ENCODE data around the gene AQP2. TPM values are rescaled to one million over a fixed set of nuclear protein-coding genes. Genes with fewer than 3 reads are reported as not detected.

AQP2 gene
- total RNA-seq, 1 donor from 2014 or later: not detected

DNA sequence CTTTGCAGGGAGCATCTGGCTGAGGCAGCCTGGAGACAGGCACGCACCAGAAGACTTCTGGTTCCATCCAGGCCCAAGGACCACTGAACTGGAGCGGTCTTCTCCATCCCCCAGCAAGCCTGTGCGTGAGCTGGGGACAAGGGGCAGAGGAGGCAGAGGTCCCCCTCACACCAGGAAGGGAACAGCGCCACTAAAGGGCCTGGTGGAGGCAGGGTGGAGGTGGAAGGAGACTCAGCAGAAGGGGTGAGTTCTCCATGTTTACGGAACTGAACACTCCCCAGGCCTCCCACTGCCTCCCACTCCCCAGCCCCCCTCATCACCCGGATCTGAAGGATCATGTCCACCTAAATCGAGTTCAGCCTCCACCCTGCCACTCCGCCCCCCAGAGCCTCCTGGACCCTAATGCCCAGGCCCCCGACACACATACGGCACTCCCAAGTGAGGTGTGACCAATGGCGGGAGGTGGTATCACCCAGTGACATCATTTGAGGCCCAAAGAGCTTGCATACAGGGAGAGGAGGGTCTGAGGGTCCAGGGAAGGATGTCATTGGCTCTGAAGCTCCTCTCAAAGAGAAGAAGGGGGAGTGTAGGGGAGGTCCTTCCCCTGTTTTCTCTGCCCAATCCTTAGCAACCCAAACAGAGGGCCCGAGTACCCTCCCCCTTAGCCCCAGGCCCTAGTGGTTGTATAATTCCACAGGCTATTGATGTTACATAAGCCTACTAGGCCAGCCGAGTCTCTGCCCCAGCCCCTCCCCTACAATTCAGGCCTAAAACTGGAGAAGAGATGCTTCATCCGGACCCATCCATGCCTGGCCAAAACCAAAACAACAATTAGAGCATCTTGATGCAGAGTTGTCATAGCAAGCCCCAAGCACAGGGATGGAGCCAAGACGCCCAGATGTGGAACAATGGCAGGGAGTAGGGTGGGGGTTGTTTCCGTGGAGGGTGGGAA is 47.9 kb upstream of the AQP2 start:
- TF ChIP-seq EZH2phosphoT487 (IDR thresholded peaks at IDR 0.05): no peak
- no peak for TF ChIP-seq EZH2 (IDR thresholded peaks at IDR 0.05)
- TF ChIP-seq, protein P1, sequence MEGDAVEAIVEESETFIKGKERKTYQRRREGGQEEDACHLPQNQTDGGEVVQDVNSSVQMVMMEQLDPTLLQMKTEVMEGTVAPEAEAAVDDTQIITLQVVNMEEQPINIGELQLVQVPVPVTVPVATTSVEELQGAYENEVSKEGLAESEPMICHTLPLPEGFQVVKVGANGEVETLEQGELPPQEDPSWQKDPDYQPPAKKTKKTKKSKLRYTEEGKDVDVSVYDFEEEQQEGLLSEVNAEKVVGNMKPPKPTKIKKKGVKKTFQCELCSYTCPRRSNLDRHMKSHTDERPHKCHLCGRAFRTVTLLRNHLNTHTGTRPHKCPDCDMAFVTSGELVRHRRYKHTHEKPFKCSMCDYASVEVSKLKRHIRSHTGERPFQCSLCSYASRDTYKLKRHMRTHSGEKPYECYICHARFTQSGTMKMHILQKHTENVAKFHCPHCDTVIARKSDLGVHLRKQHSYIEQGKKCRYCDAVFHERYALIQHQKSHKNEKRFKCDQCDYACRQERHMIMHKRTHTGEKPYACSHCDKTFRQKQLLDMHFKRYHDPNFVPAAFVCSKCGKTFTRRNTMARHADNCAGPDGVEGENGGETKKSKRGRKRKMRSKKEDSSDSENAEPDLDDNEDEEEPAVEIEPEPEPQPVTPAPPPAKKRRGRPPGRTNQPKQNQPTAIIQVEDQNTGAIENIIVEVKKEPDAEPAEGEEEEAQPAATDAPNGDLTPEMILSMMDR (IDR thresholded peaks at IDR 0.05): peak; percentile 18
- H3K9ac ChIP-seq: no peak overlapping the region
- peaks cover 5% of the 10 kb centered on the region for H3K27me3 Mint-ChIP-seq (ENCODE audit: insufficient read depth, low read depth)
- peaks cover 22% of the 10 kb centered on the region for H3K4me1 Mint-ChIP-seq
- H3K27ac ChIP-seq: no peak overlapping the region
- no peaks in the 10 kb centered on the region for H3K36me3 ChIP-seq
- no peaks in the 10 kb centered on the region for H3K9me3 Mint-ChIP-seq
- no peak overlapping the region for H3K27ac Mint-ChIP-seq
- peak overlapping the region; percentile 77 for H3K4me2 ChIP-seq
- H4K20me1 ChIP-seq (ENCODE audit: low read depth): no peaks in the 10 kb centered on the region
- H2AFZ ChIP-seq (replicated peaks): no peak overlapping the region
- peak; percentile 61 for DNase-seq (ENCODE audit: low spot score)
- H3F3A ChIP-seq (ENCODE audit: low read depth): peaks cover 15% of the 10 kb centered on the region
- H3K27me3 ChIP-seq: peaks cover 22% of the 10 kb centered on the region
- no peaks in the 10 kb centered on the region for H3K9me3 ChIP-seq (ENCODE audit: low read depth)
- no peaks in the 10 kb centered on the region for H3K79me2 ChIP-seq (ENCODE audit: low read depth)
- H3K36me3 Mint-ChIP-seq: no peaks in the 10 kb centered on the region
- H3K4me3 Mint-ChIP-seq: peak overlapping the region; percentile 73
- H3K4me1 ChIP-seq: peaks cover 14% of the 10 kb centered on the region
- peak overlapping the region; percentile 40 for H3K4me3 ChIP-seq

DNA sequence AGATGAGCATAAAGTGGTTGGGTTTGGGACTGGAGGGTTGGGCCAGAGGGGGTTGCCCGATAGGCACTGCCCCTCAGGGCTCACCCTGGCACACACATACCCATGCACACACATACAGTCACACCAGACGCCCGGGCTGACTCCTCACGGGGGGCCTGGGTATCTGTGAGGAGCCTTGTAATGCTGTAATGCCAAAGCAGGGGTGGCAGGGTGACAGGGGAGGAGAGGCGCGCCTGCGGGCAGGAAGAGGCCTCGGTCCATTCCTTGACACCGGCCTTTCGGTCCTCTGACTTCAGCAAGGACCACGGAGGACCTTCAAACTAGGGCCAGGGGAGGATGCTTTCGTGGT is 47.2 kb upstream of the AQP2 start:
- H3K9me3 ChIP-seq (ENCODE audit: low read depth): no peaks in the 10 kb centered on the region
- H2AFZ ChIP-seq (replicated peaks): peak overlapping the region; percentile 98
- H3K4me2 ChIP-seq: peak overlapping the region; percentile 77
- no peaks in the 10 kb centered on the region for H3K9me3 Mint-ChIP-seq
- peaks cover 14% of the 10 kb centered on the region for H3K4me1 ChIP-seq
- peaks cover 22% of the 10 kb centered on the region for H3K4me1 Mint-ChIP-seq
- peak overlapping the region; percentile 40 for H3K4me3 ChIP-seq
- DNase-seq (ENCODE audit: low spot score): no peak
- H3K36me3 ChIP-seq: no peaks in the 10 kb centered on the region
- no peaks in the 10 kb centered on the region for H3K36me3 Mint-ChIP-seq
- no peaks in the 10 kb centered on the region for H4K20me1 ChIP-seq (ENCODE audit: low read depth)
- H3F3A ChIP-seq (ENCODE audit: low read depth): peaks cover 15% of the 10 kb centered on the region
- H3K27ac Mint-ChIP-seq: no peak overlapping the region
- peaks cover 5% of the 10 kb centered on the region for H3K27me3 Mint-ChIP-seq (ENCODE audit: insufficient read depth, low read depth)
- TF ChIP-seq EZH2phosphoT487 (IDR thresholded peaks at IDR 0.05) (no peak), EZH2 (IDR thresholded peaks at IDR 0.05) (no peak)
- TF ChIP-seq, protein P1 (IDR thresholded peaks at IDR 0.05): no peak
- peak overlapping the region; percentile 73 for H3K4me3 Mint-ChIP-seq
- H3K79me2 ChIP-seq (ENCODE audit: low read depth): no peaks in the 10 kb centered on the region
- H3K9ac ChIP-seq: no peak overlapping the region
- H3K27ac ChIP-seq: no peak overlapping the region
- peaks cover 22% of the 10 kb centered on the region for H3K27me3 ChIP-seq

DNA sequence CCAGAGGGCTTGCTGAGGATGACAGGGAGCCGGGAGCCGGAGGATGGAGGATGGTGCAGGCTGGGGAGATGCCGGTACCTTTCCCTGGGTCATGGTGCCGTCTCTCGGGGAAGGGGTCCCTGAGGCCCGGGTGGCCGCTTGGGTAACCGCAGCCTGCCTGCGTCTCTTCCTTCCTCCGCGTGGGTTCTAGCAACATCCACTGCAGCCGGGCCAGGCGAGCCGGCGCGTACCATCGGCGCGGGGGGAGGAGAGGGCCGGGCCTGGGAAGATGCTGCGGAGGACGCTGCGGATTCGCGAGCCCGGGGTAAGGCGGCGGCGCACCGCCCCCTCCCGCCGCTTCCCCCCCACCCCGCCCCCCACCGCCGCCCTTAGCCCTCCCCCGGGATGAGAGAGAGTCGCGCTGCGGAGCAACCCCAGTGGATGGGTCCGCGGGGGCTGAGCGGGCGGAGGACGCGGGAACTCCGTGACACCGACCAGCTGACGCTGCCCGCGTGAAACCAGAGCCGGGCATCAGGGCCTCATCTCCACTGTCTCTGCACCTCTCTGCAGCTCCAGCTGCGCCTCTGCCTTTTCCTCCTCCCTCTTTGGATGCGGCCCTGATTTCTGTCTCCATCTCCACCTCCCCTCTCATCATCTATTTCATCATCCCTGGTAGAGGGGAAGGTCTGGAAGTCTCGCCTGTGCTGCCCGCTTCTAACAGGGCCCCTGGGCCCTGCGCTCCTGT is 46.7 kb upstream of the AQP2 start, which contains the start of gene FAIM2:
FAIM2 (minus strand) TSS at position 201 of the 724 bp plus-strand sequence; CDS start at position 93, 108 bp downstream.
- Histone ChIP-seq H3K27me3 (peaks cover 22% of the 10 kb centered on the region), H3K4me2 (peak within 1 kb of the TSS; percentile 77), H2AFZ (replicated peaks) (peak within 1 kb of the TSS; percentile 98), H3K36me3 (no peaks in the 10 kb centered on the region), H3K9ac (no peak within 1 kb of the TSS), H3F3A (ENCODE audit: low read depth) (peaks cover 15% of the 10 kb centered on the region), H3K27ac (no peak within 1 kb of the TSS), H4K20me1 (ENCODE audit: low read depth) (no peaks in the 10 kb centered on the region), H3K4me1 (peaks cover 14% of the 10 kb centered on the region), H3K9me3 (ENCODE audit: low read depth) (no peaks in the 10 kb centered on the region), H3K4me3 (peak within 1 kb of the TSS; percentile 40), H3K79me2 (ENCODE audit: low read depth) (no peaks in the 10 kb centered on the region)
- peak; percentile 62 for DNase-seq (ENCODE audit: low spot score)
- Mint-ChIP-seq H3K4me3 (peak within 1 kb of the TSS; percentile 75), H3K9me3 (no peaks in the 10 kb centered on the region), H3K27me3 (ENCODE audit: insufficient read depth, low read depth) (peaks cover 9% of the 10 kb centered on the region), H3K36me3 (no peaks in the 10 kb centered on the region), H3K27ac (peak within 1 kb of the TSS; percentile 79), H3K4me1 (peaks cover 24% of the 10 kb centered on the region)
- no peak for TF ChIP-seq EZH2phosphoT487 (IDR thresholded peaks at IDR 0.05)
- TF ChIP-seq EZH2 (IDR thresholded peaks at IDR 0.05): no peak
- TF ChIP-seq, protein P1 (IDR thresholded peaks at IDR 0.05): no peak
